B cell (primary cell): ENCODE results near the gene GSC2. TPM values are rescaled to one million over a fixed set of nuclear protein-coding genes. Genes with fewer than 3 reads are reported as not detected.

Experiments
- ATAC-seq: fragments of 200-7000 bp; cut with Tn5 transposase; one replicate; pipeline ENCODE4 v1.10.0; 2021; ENCODE audit warnings: low read depth, mild to moderate bottlenecking, moderate number of reproducible peaks, moderate library complexity
- CTCF ChIA-PET: fragments of 350-600 bp; sonication (Branson Sonifier 250); formaldehyde crosslinking; loops from one replicate; lab custom pipeline; 2021; ENCODE audit warnings: antibody characterized with exemption, inconsistent platforms; lab: Charles Lee
- POLR2A ChIA-PET: fragments of 350-600 bp; sonication (Branson Sonifier 250); formaldehyde crosslinking; loops from one replicate; lab custom pipeline; 2021; ENCODE audit warnings: antibody characterized with exemption; lab: Charles Lee
- DNase-seq: peaks from one replicate; pipeline ENCODE4 v3.0.0; 2013
- H2AFZ ChIP-seq: 2 replicates; pipeline ENCODE4 v1.6.1; 2012; ENCODE audit warnings: mild to moderate bottlenecking, low read depth, low read length; ENCODE audit not compliant: insufficient read depth, poor library complexity, severe bottlenecking
- H3K27ac ChIP-seq, 2 donors: 1 replicate in 1 of 2; 2 replicates in 1 of 2; pipeline ENCODE4 v1.5.1; 2012 to 2013; ENCODE audit warnings: low read length in 2 of 2, mild to moderate bottlenecking in 2 of 2, moderate library complexity in 1 of 2
- H3K27me3 ChIP-seq, 4 experiments: fragments of 200-600 bp in 1 of 4; sonication (generic) in 1 of 4; replicated peaks in 1 of 4; 1 replicate in 2 of 4; 2 replicates in 2 of 4; pipeline versions ENCODE4 v1.6.1 to v1.7.0; 2013 to 2016; ENCODE audit warnings: low read length in 3 of 4, mild to moderate bottlenecking in 2 of 4, mixed read lengths in 1 of 4, moderate library complexity in 1 of 4; ENCODE audit not compliant: insufficient read depth in 4 of 4, control insufficient read depth in 3 of 4; ENCODE audit errors: control extremely low read depth in 1 of 4
- H3K36me3 ChIP-seq, 2 experiments: replicated peaks in 1 of 2; 1 replicate in 1 of 2; 2 replicates in 1 of 2; pipeline versions ENCODE4 v1.6.1 to v1.7.1; 2013; ENCODE audit warnings: low read length in 1 of 2; ENCODE audit not compliant: insufficient read depth in 2 of 2, control insufficient read depth in 1 of 2; ENCODE audit errors: control extremely low read depth in 1 of 2, extremely low read depth in 1 of 2
- H3K4me1 ChIP-seq, 2 donors: fragments of 200-600 bp in 1 of 2; sonication (generic) in 1 of 2; 1 replicate in 1 of 2; 2 replicates in 1 of 2; pipeline versions ENCODE4 v1.5.1 to v1.6.1; 2013 to 2017; ENCODE audit warnings: low read length in 2 of 2; ENCODE audit not compliant: control insufficient read depth in 2 of 2, insufficient read depth in 2 of 2
- H3K4me2 ChIP-seq: replicated peaks from 2 replicates; pipeline ENCODE3; 2012; ENCODE audit warnings: mild to moderate bottlenecking, low read depth, low read length; ENCODE audit not compliant: poor library complexity, severe bottlenecking
- H3K4me3 ChIP-seq, 5 experiments: fragments of 200-600 bp in 1 of 5; sonication (generic) in 1 of 5; 1 replicate in 3 of 5; 2 replicates in 2 of 5; pipeline versions ENCODE4 v1.5.1 to v1.7.0; 2011 to 2016; ENCODE audit warnings: low read length in 4 of 5, mild to moderate bottlenecking in 4 of 5, low read depth in 2 of 5, control low read depth in 1 of 5, moderate library complexity in 1 of 5; ENCODE audit not compliant: insufficient read depth in 1 of 5; ENCODE audit errors: control extremely low read depth in 1 of 5, extremely low read depth in 1 of 5
- H3K79me2 ChIP-seq: fragments of 200-600 bp; sonication (generic); one replicate; pipeline ENCODE4 v1.6.0; 2016; ENCODE audit warnings: low read length; ENCODE audit not compliant: control insufficient read depth, insufficient read depth
- H3K9ac ChIP-seq: fragments of 200-600 bp; sonication (generic); 2 replicates; pipeline ENCODE4 v1.6.1; 2017; ENCODE audit warnings: mild to moderate bottlenecking, low read length, moderate library complexity
- H3K9me3 ChIP-seq, 3 donors: one replicate each; pipeline versions ENCODE4 v1.6.1 to v1.7.1; 2013; ENCODE audit warnings: low read length in 2 of 3; ENCODE audit not compliant: control insufficient read depth in 2 of 3, insufficient read depth in 1 of 3; ENCODE audit errors: control extremely low read depth in 1 of 3
- H4K20me1 ChIP-seq: 2 replicates; pipeline ENCODE4 v1.6.0; 2012; ENCODE audit warnings: mild to moderate bottlenecking, low read length; ENCODE audit not compliant: insufficient read depth, control insufficient read depth, poor library complexity, severe bottlenecking
- H3K27ac Mint-ChIP-seq: one replicate; pipeline ENCODE4 v1.8.0; 2021; ENCODE audit warnings: mixed read lengths
- H3K27me3 Mint-ChIP-seq: one replicate; pipeline ENCODE4 v1.8.0; 2021; ENCODE audit warnings: mixed read lengths
- H3K4me1 Mint-ChIP-seq: one replicate; pipeline ENCODE4 v1.8.0; 2021; ENCODE audit warnings: mixed read lengths
- H3K4me3 Mint-ChIP-seq: one replicate; pipeline ENCODE4 v1.8.0; 2021; ENCODE audit warnings: mixed read lengths
- H3K9me3 Mint-ChIP-seq: one replicate; pipeline ENCODE4 v1.8.0; 2022; ENCODE audit warnings: mixed read lengths; ENCODE audit not compliant: insufficient read depth
- CTCF ChIP-seq: fragments of 200-600 bp; IDR thresholded peaks from one replicate; pipeline ENCODE4 v1.8.0; 2022; ENCODE audit warnings: antibody characterized with exemption, mild to moderate bottlenecking
- EZH2 ChIP-seq: IDR thresholded peaks from 2 replicates; pipeline ENCODE4 v1.6.1; 2012; ENCODE audit warnings: borderline replicate concordance, low read depth, mild to moderate bottlenecking, moderate library complexity, low read length; ENCODE audit not compliant: insufficient read depth, poor library complexity, severe bottlenecking
- WGBS: methylation state at CpG from one replicate; pipeline ENCODE4 v1.1.5; 2013; ENCODE audit warnings: missing lambda C conversion rate; ENCODE audit not compliant: insufficient coverage; 5-methylcytosine and 5-hydroxymethylcytosine counted together
- intact Hi-C: fragments of 100-400 bp; cut with micrococcal nuclease; formaldehyde crosslinking; loops from one replicate; pipeline ENCODE4 v1.10.0; 2022
- polyA plus RNA-seq: library from polyadenylated mRNA; depleted of rRNA; stranded (reverse); fragments of >200 nt; gene quantifications from 2 replicates; pipeline ENCODE4 v1.2.3, GENCODE V29; 2012
- total RNA-seq, 2 donors: library from RNA; stranded (reverse); fragments of 120-200 nt in 1 of 2; gene quantifications; 1 replicate in 1 of 2; 2 replicates in 1 of 2; pipeline versions ENCODE4 v1.2.3 to v1.2.4, GENCODE V29; 2013 to 2022

Gene GSC2
- total and polyA plus RNA-seq, 2 donors (not counting 1 experiment from before 2014, with no cell fraction given), result not detected

GRCh38 chr22:19131685-19132015 lies 18.4 kb downstream of the GSC2 start:
- intact Hi-C loops, result no loop called here
- ChIA-PET POLR2A (no interaction called here), CTCF (no interaction called here)
- H3K4me3 Mint-ChIP-seq, result no peak overlapping the region
- peaks cover 1% of the 10 kb centered on the region for H4K20me1 ChIP-seq
- no peak for ATAC-seq
- H3K4me1 Mint-ChIP-seq, result no peaks in the 10 kb centered on the region
- TF ChIP-seq CTCF, result no peak
- TF ChIP-seq EZH2, result no peak
- H3K4me3 ChIP-seq, result no peak overlapping the region
- no peaks in the 10 kb centered on the region for H3K79me2 ChIP-seq
- H3K27me3 Mint-ChIP-seq, result no peaks in the 10 kb centered on the region
- H3K27ac ChIP-seq, result no peak overlapping the region
- H3K9me3 Mint-ChIP-seq, result no peaks in the 10 kb centered on the region
- H2AFZ ChIP-seq, result no peak overlapping the region
- no peak for DNase-seq
- no peaks in the 10 kb centered on the region for H3K27me3 ChIP-seq
- H3K36me3 ChIP-seq, result peaks cover 2 to 24% of the 10 kb centered on the region in 2 experiments
- H3K27ac Mint-ChIP-seq, result no peak overlapping the region
- no peaks in the 10 kb centered on the region for H3K4me1 ChIP-seq
- 98% methylated on average over 19 of the region's 19 CpGs for WGBS
- H3K9ac ChIP-seq, result no peak overlapping the region
- H3K9me3 ChIP-seq, result no peaks in the 10 kb centered on the region
- H3K4me2 ChIP-seq, result no peak overlapping the region

- no peak within 1 kb of the TSS for H3K27ac ChIP-seq
- Mint-ChIP-seq H3K27ac (no peak within 1 kb of the TSS), H3K9me3 (no peaks in the 10 kb centered on the region), H3K4me3 (no peak within 1 kb of the TSS), H3K4me1 (no peaks in the 10 kb centered on the region), H3K27me3 (no peaks in the 10 kb centered on the region)
- DNase-seq, result no peak
- peaks cover 0 to 20% of the 10 kb centered on the region in 2 experiments for H3K36me3 ChIP-seq
- POLR2A ChIA-PET, result no interaction called here
- TF ChIP-seq EZH2 (no peak), CTCF (no peak)
- no peaks in the 10 kb centered on the region for H3K27me3 ChIP-seq
- H3K9ac ChIP-seq, result no peak within 1 kb of the TSS
- no peak within 1 kb of the TSS for H2AFZ ChIP-seq
- H3K9me3 ChIP-seq, result no peaks in the 10 kb centered on the region
- CTCF ChIA-PET, result no interaction called here
- no peaks in the 10 kb centered on the region for H4K20me1 ChIP-seq
- intact Hi-C loops, result no loop called here
- ATAC-seq, result no peak
- 94% methylated on average over 26 of the region's 27 CpGs for WGBS
- no peak within 1 kb of the TSS for H3K4me3 ChIP-seq
- no peak within 1 kb of the TSS for H3K4me2 ChIP-seq
- H3K79me2 ChIP-seq, result no peaks in the 10 kb centered on the region
- H3K4me1 ChIP-seq, result no peaks in the 10 kb centered on the region
Measured at GRCh38 chr22:19130959-19131684, 19.0 kb downstream of the GSC2 start, which contains the start of gene TSSK2. TSS of gene TSSK2 (plus strand) at chr22:19131308. CDS start at chr22:19131400, 92 bp downstream.
